Astrocyte (in vitro differentiated cells and primary cell): ENCODE measurements around the gene SEMA4G. TPM values are rescaled to one million over a fixed set of nuclear protein-coding genes. Genes with fewer than 3 reads are reported as not detected.
A peak's percentile ranks its signal among the peaks of the same experiment; 100 is the strongest.

ENCODE experiments used
- DNase-seq: peaks from one replicate; pipeline ENCODE4 v3.0.0-alpha.2; 2010; ENCODE audit warnings: low read depth
- FAIRE-seq: peaks from 2 replicates; lab custom pipeline; 2011; peaks lifted over from hg19 to GRCh38; lab: Jason Lieb, UNC
- H2AFZ ChIP-seq: 2 replicates; pipeline ENCODE4 v1.6.0; 2012; ENCODE audit warnings: low read depth, low read length, inconsistent platforms
- H3K27ac ChIP-seq: 2 replicates; pipeline ENCODE4 v1.5.1; 2011; ENCODE audit warnings: low read depth, low read length, inconsistent platforms
- H3K27me3 ChIP-seq: 2 replicates; pipeline ENCODE4 v1.6.0; 2011; ENCODE audit warnings: low read length, inconsistent platforms; ENCODE audit not compliant: insufficient read depth
- H3K36me3 ChIP-seq: 2 replicates; pipeline ENCODE4 v1.5.1; 2011; ENCODE audit warnings: low read length, inconsistent platforms; ENCODE audit not compliant: insufficient read depth
- H3K4me1 ChIP-seq: 2 replicates; pipeline ENCODE4 v1.5.1; 2011; ENCODE audit warnings: low read length, inconsistent platforms; ENCODE audit not compliant: insufficient read depth
- H3K4me2 ChIP-seq: 2 replicates; pipeline ENCODE4 v1.6.0; 2012; ENCODE audit warnings: low read length, inconsistent platforms
- H3K4me3 ChIP-seq: 2 replicates; pipeline ENCODE4 v1.5.1; 2011; ENCODE audit warnings: low read depth, mild to moderate bottlenecking, low read length, inconsistent platforms; ENCODE audit not compliant: insufficient read depth
- H3K79me2 ChIP-seq: 2 replicates; pipeline ENCODE4 v1.6.0; 2012; ENCODE audit warnings: mild to moderate bottlenecking, low read length, inconsistent platforms; ENCODE audit not compliant: insufficient read depth
- H3K9ac ChIP-seq: 2 replicates; pipeline ENCODE4 v1.6.0; 2012; ENCODE audit warnings: mild to moderate bottlenecking, low read length, inconsistent platforms
- H3K9me3 ChIP-seq: 2 replicates; pipeline ENCODE4 v1.5.1; 2012; ENCODE audit warnings: low read depth, mild to moderate bottlenecking, low read length, inconsistent platforms; ENCODE audit not compliant: insufficient read depth
- H4K20me1 ChIP-seq: 2 replicates; pipeline ENCODE4 v1.6.0; 2012; ENCODE audit warnings: low read length, inconsistent platforms; ENCODE audit not compliant: insufficient read depth
- H3K27ac Mint-ChIP-seq: one replicate; pipeline ENCODE4 v1.8.0; 2021; ENCODE audit warnings: mild to moderate bottlenecking, mixed read lengths; ENCODE audit not compliant: unreplicated experiment
- H3K27me3 Mint-ChIP-seq: one replicate; pipeline ENCODE4 v1.8.0; 2021; ENCODE audit warnings: low read depth, mixed read lengths; ENCODE audit not compliant: unreplicated experiment
- H3K36me3 Mint-ChIP-seq: one replicate; pipeline ENCODE4 v1.8.0; 2021; ENCODE audit warnings: low read depth, mixed read lengths; ENCODE audit not compliant: unreplicated experiment
- H3K4me1 Mint-ChIP-seq: one replicate; pipeline ENCODE4 v1.8.0; 2021; ENCODE audit warnings: low read depth, mixed read lengths; ENCODE audit not compliant: unreplicated experiment
- H3K4me3 Mint-ChIP-seq: one replicate; pipeline ENCODE4 v1.8.0; 2021; ENCODE audit warnings: mild to moderate bottlenecking, moderate library complexity, mixed read lengths; ENCODE audit not compliant: unreplicated experiment
- H3K9me3 Mint-ChIP-seq: one replicate; pipeline ENCODE4 v1.8.0; 2021; ENCODE audit warnings: mild to moderate bottlenecking, mixed read lengths; ENCODE audit not compliant: unreplicated experiment
- CTCF ChIP-seq: IDR thresholded peaks from 2 replicates; pipeline ENCODE4 v1.5.1; 2011; ENCODE audit warnings: low read depth, mild to moderate bottlenecking, inconsistent platforms, low read length, moderate library complexity; ENCODE audit not compliant: insufficient read depth
- EZH2 ChIP-seq: IDR thresholded peaks from 2 replicates; pipeline ENCODE4 v1.6.1; 2012; ENCODE audit warnings: mild to moderate bottlenecking, low read length, inconsistent platforms; ENCODE audit not compliant: insufficient read depth
- total RNA-seq: library from RNA; stranded (reverse); gene quantifications from 2 replicates; pipeline ENCODE4 v1.2.1, GENCODE V29; 2021

Gene SEMA4G
- total RNA-seq, 1 donor from 2014 or later, result 5.9 TPM

- TF ChIP-seq CTCF (no peak), EZH2 (no peak)
- no peaks in the 10 kb centered on the region for H3K9me3 ChIP-seq
- H4K20me1 ChIP-seq, result peaks cover 32% of the 10 kb centered on the region
- Mint-ChIP-seq H3K4me3 (peak overlapping the region; percentile 95), H3K27ac (no peak overlapping the region), H3K27me3 (no peaks in the 10 kb centered on the region), H3K4me1 (peaks cover 10% of the 10 kb centered on the region), H3K36me3 (peaks cover 18% of the 10 kb centered on the region), H3K9me3 (peaks cover 3% of the 10 kb centered on the region)
- no peak for DNase-seq
- H3K27ac ChIP-seq, result no peak overlapping the region
- H3K4me2 ChIP-seq, result peak overlapping the region; percentile 99
- H3K9ac ChIP-seq, result peak overlapping the region; percentile 86
- H3K4me3 ChIP-seq, result peak overlapping the region; percentile 92
- peaks cover 19% of the 10 kb centered on the region for H3K4me1 ChIP-seq
- H3K36me3 ChIP-seq, result peaks cover 26% of the 10 kb centered on the region
- H3K79me2 ChIP-seq, result peaks cover 53% of the 10 kb centered on the region
- FAIRE-seq, result no peak
- H2AFZ ChIP-seq, result peak overlapping the region; percentile 100
- no peaks in the 10 kb centered on the region for H3K27me3 ChIP-seq
Measured at GRCh38 chr10:100988166-100988565, 18.9 kb downstream of the SEMA4G start.

- Histone ChIP-seq H2AFZ (no peak overlapping the region), H3K4me3 (no peak overlapping the region), H3K79me2 (peaks cover 53% of the 10 kb centered on the region), H4K20me1 (peaks cover 30% of the 10 kb centered on the region), H3K4me2 (peak overlapping the region; percentile 99), H3K27ac (no peak overlapping the region), H3K27me3 (no peaks in the 10 kb centered on the region), H3K4me1 (peaks cover 19% of the 10 kb centered on the region), H3K9ac (no peak overlapping the region), H3K9me3 (no peaks in the 10 kb centered on the region), H3K36me3 (peaks cover 30% of the 10 kb centered on the region)
- H3K9me3 Mint-ChIP-seq, result peaks cover 3% of the 10 kb centered on the region
- peaks cover 18% of the 10 kb centered on the region for H3K36me3 Mint-ChIP-seq
- no peak for FAIRE-seq
- peaks cover 10% of the 10 kb centered on the region for H3K4me1 Mint-ChIP-seq
- TF ChIP-seq EZH2 (no peak), CTCF (no peak)
- no peak for DNase-seq
- H3K27me3 Mint-ChIP-seq, result no peaks in the 10 kb centered on the region
- H3K4me3 Mint-ChIP-seq, result no peak overlapping the region
- no peak overlapping the region for H3K27ac Mint-ChIP-seq
Measured at GRCh38 chr10:100989088-100989487, 19.8 kb downstream of the SEMA4G start.

GRCh38 chr10:100993986-100994708 is 24.8 kb downstream of the SEMA4G start:
- Histone ChIP-seq H2AFZ (no peak overlapping the region), H3K36me3 (peaks cover 27% of the 10 kb centered on the region), H4K20me1 (peaks cover 6% of the 10 kb centered on the region), H3K79me2 (peaks cover 20% of the 10 kb centered on the region), H3K4me2 (no peak overlapping the region), H3K9ac (no peak overlapping the region), H3K4me1 (peaks cover 21% of the 10 kb centered on the region), H3K9me3 (no peaks in the 10 kb centered on the region), H3K4me3 (no peak overlapping the region), H3K27ac (no peak overlapping the region), H3K27me3 (no peaks in the 10 kb centered on the region)
- Mint-ChIP-seq H3K4me3 (peak overlapping the region; percentile 34), H3K36me3 (peaks cover 15% of the 10 kb centered on the region), H3K4me1 (peaks cover 4% of the 10 kb centered on the region), H3K27me3 (no peaks in the 10 kb centered on the region), H3K27ac (no peak overlapping the region), H3K9me3 (peaks cover 3% of the 10 kb centered on the region)
- DNase-seq, result no peak
- no peak for FAIRE-seq
- TF ChIP-seq EZH2, result no peak
- peak; percentile 59 for TF ChIP-seq CTCF
